ENCODE results near the gene ZNF710. TPM values are rescaled to one million over a fixed set of nuclear protein-coding genes. Genes with fewer than 3 reads are reported as not detected.
"Not testable (repeated sequence)": the region's sequence is repeated elsewhere in the genome, so short reads cannot be mapped to it uniquely, and the experiment has no call there.

The ZNF710 gene
- total and polyA plus RNA-seq, 12 donors = 4.1 to 59.0 (median 15.5) TPM

DNA sequence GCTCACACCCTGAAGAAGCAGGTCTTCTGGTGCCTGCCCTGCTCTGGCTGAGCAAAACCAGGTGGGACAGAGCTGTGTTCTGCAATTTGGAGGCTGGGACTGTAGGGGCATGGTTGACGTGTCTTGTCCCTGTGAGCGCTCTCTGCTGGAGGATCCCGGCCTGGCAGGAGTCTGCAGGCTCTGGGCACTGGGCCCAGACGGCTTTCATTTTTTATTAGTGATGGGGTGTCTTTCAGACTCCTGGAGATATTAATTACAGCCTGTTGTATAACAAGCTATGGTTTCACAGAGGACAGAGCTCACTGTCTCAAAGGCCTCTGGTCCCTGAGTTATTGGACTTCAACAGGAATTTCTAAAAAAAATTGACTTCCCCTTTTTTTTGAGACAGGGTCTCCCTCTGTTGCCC, 29.5 kb upstream of the ZNF710 start:
- no peaks in the 10 kb centered on the region for H3K36me3 ChIP-seq (replicated peaks in 1 of 2)
- no peak overlapping the region for H3K4me3 ChIP-seq
- H3K9me3 ChIP-seq (replicated peaks in 1 of 3) = no peaks in the 10 kb centered on the region
- TF ChIP-seq CTCF (IDR thresholded peaks at IDR 0.05) (peak; percentile 48 to 58 (median 51)), POLR2A (IDR thresholded peaks at IDR 0.05) (no peak)
- no peaks in the 10 kb centered on the region for H3K27me3 ChIP-seq
- 28 to 31% (median 29%) methylated on average over 2 to 4 of the region's 4 CpGs for WGBS, 4 donors
- no peaks in the 10 kb centered on the region for H3K4me1 ChIP-seq (replicated peaks in 1 of 2)
- DNase-seq = peak; percentile 39 to 79 (median 69)
- intact Hi-C loops (cut with DNase I) = no loop called here
- H3K27ac ChIP-seq = no peak overlapping the region

DNA sequence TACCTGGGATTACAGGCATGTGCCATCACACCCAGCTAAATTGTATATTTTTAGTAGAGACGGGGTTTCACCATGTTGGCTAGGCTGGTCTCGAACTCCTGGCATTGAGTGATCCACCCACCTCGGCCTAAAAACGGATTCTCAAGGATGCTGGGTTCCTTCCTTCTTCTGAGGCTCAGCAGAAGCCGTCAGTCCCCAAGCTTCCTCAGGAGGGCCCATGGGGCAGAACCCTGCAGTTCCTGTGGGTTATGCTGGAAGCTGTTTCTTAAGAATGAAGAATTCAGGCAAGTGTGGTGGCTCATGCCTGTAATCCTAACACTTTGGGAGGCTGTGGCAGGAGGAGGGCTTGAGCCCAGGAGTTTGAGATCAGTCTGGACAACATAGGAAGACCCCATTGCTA, 29.0 kb upstream of the ZNF710 start:
- DNase-seq = peak in 1 of 7 donors; percentile 7
- H3K36me3 ChIP-seq (replicated peaks in 1 of 2) = no peaks in the 10 kb centered on the region
- no peaks in the 10 kb centered on the region for H3K27me3 ChIP-seq
- intact Hi-C loops (cut with DNase I) = no loop called here
- no peak overlapping the region for H3K27ac ChIP-seq
- H3K4me3 ChIP-seq = no peak overlapping the region
- H3K4me1 ChIP-seq (replicated peaks in 1 of 2) = no peaks in the 10 kb centered on the region
- TF ChIP-seq CTCF (IDR thresholded peaks at IDR 0.05) (no peak), POLR2A (IDR thresholded peaks at IDR 0.05) (no peak)
- WGBS, 4 donors = 60 to 80% (median 66%) methylated on average over 2 to 5 of the region's 5 CpGs
- H3K9me3 ChIP-seq (replicated peaks in 1 of 3) = no peaks in the 10 kb centered on the region

- 71 to 85% (median 78%) methylated on average over 8 of the region's 8 CpGs for WGBS, 4 donors
- Histone ChIP-seq H3K36me3 (replicated peaks in 1 of 2) (no peaks in the 10 kb centered on the region), H3K4me1 (replicated peaks in 1 of 2) (no peaks in the 10 kb centered on the region), H3K27me3 (no peaks in the 10 kb centered on the region), H3K9me3 (replicated peaks in 1 of 3) (no peaks in the 10 kb centered on the region), H3K4me3 (no peak overlapping the region), H3K27ac (peak overlapping the region in 2 of 5 donors; percentile 42 to 65)
- DNase-seq = no peak
- intact Hi-C loops (cut with DNase I) = no loop called here
- TF ChIP-seq POLR2A (IDR thresholded peaks at IDR 0.05) = no peak
- no peak for TF ChIP-seq CTCF (IDR thresholded peaks at IDR 0.05)
These were observed 25.5 kb upstream of the ZNF710 start for GRCh38 chr15:89975482-89976245.

DNA sequence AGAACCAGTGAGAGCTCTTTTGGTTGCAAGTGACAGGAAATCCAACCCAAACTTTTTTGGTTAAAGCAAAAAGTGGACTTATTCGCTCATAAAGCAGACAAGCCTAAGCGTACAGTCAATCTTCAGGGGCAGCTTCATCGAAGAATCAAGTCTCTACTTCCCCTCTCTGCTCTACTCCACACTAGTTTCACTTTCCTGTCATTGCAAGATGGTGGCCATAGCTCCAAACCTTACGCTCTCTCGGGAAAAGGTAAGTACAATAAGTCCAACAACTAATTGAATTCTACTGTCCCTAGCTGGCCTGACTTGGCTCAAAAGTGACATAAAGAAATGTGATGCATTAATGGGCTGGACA, 24.9 kb upstream of the ZNF710 start:
- Histone ChIP-seq H3K36me3 (replicated peaks in 1 of 2) (no peaks in the 10 kb centered on the region), H3K4me3 (no peak overlapping the region), H3K27ac (peak overlapping the region in 2 of 5 donors; percentile 42 to 65), H3K4me1 (replicated peaks in 1 of 2) (no peaks in the 10 kb centered on the region), H3K27me3 (no peaks in the 10 kb centered on the region), H3K9me3 (replicated peaks in 1 of 3) (no peaks in the 10 kb centered on the region)
- 77 to 84% (median 81%) methylated on average over 5 of the region's 5 CpGs for WGBS, 4 donors
- intact Hi-C loops (cut with DNase I) = no loop called here
- TF ChIP-seq POLR2A (IDR thresholded peaks at IDR 0.05) = no peak
- no peak for TF ChIP-seq CTCF (IDR thresholded peaks at IDR 0.05)
- DNase-seq = no peak

GRCh38 chr15:89977836-89978235, 23.3 kb upstream of the ZNF710 start:
- H3K27me3 ChIP-seq; H3K9me3 ChIP-seq (replicated peaks in 1 of 3); DNase-seq; H3K4me1 ChIP-seq (replicated peaks in 1 of 2); H3K36me3 ChIP-seq (replicated peaks in 1 of 2); H3K4me3 ChIP-seq; H3K27ac ChIP-seq; intact Hi-C loops (cut with DNase I): not testable (repeated sequence)
- 87 to 95% (median 93%) methylated on average over 3 to 30 of the region's 31 CpGs for WGBS, 4 donors

All from adrenal gland (tissue), 12 donors.